ENCODE data around the gene DSC3.

The DSC3 gene

GRCh38 chr18:30971338-30971956 lies 71.1 kb downstream of the DSC3 start:
- DNase-seq (ENCODE audit: low spot score), result peak; percentile 13

- peak; percentile 49 for DNase-seq (ENCODE audit: low spot score)
Observed at GRCh38 chr18:30970196-30970816, 72.2 kb downstream of the DSC3 start.

- no peak for DNase-seq (ENCODE audit: low spot score)
Observed at GRCh38 chr18:30969670-30970170, 72.8 kb downstream of the DSC3 start.

- DNase-seq (ENCODE audit: low spot score), result no peak
Observed at GRCh38 chr18:30967701-30968100, 74.8 kb downstream of the DSC3 start.

GRCh38 chr18:30965237-30965636 lies 77.3 kb downstream of the DSC3 start:
- no peak for DNase-seq (ENCODE audit: low spot score)

GRCh38 chr18:30960661-30961060 lies 81.9 kb downstream of the DSC3 start:
- no peak for DNase-seq (ENCODE audit: low spot score)

- DNase-seq (ENCODE audit: low spot score), result no peak
Observed at GRCh38 chr18:30957066-30957465, 85.5 kb downstream of the DSC3 start.

GRCh38 chr18:30954262-30954661 lies 88.3 kb downstream of the DSC3 start:
- DNase-seq (ENCODE audit: low spot score), result no peak

GRCh38 chr18:30945761-30946160 lies 96.8 kb downstream of the DSC3 start:
- peak; percentile 9 for DNase-seq (ENCODE audit: low spot score)

- peak; percentile 28 for DNase-seq (ENCODE audit: low spot score)
Observed at GRCh38 chr18:30944773-30945417, 97.6 kb downstream of the DSC3 start.

- DNase-seq (ENCODE audit: low spot score), result no peak
Observed at GRCh38 chr18:30940952-30941539, 101.5 kb downstream of the DSC3 start.
